ENCODE results near the gene PEAK3. TPM values are rescaled to one million over a fixed set of nuclear protein-coding genes. Genes with fewer than 3 reads are reported as not detected.

The PEAK3 gene
- total RNA-seq, 8 experiments from 2014 or later = 0.15 to 1.3 (median 0.52) TPM

- peak overlapping the region; percentile 8 to 36 (median 34) for H3K4me3 ChIP-seq
- in situ Hi-C loops (cut with MboI; ENCODE audit: low pct_unique_long_range_greater_than_20kb in 2 of 9, low sequenced_read_pairs in 9 of 9, unreplicated experiment in 9 of 9) = loop anchor here in 2 of 9 experiments (25.0 kb wide), 1 partner anchor 96 kb away; no protein-coding TSS in a partner anchor
- WGBS, 10 experiments = no CpG with 5 or more reads among the region's 67 CpGs
- peaks cover 25 to 33% of the 10 kb centered on the region in 2 donors for H3K4me1 ChIP-seq (replicated peaks in 1 of 2)
- peak in 5 of 8 experiments; percentile 67 to 77 (median 70) for ATAC-seq (replicated peaks in 6 of 8)
- no peak overlapping the region for H3K27ac ChIP-seq
These were observed 9.3 kb upstream of the PEAK3 start for GRCh38 chr19:2291185-2291751.

GRCh38 chr19:2290441-2291184 is 8.6 kb upstream of the PEAK3 start:
- no peak for ATAC-seq (replicated peaks in 6 of 8)
- H3K4me3 ChIP-seq = peak overlapping the region in 4 of 5 donors; percentile 25 to 36 (median 34)
- WGBS, 10 experiments = 0 to 11% (median 6%) methylated on average over 8 to 30 of the region's 82 CpGs; no CpG with 5 or more reads in 6 of the 10 experiments
- in situ Hi-C loops (cut with MboI; ENCODE audit: low pct_unique_long_range_greater_than_20kb in 2 of 9, low sequenced_read_pairs in 9 of 9, unreplicated experiment in 9 of 9) = loop anchor here in 2 of 9 experiments (25.0 kb wide), 1 partner anchor 97 kb away; no protein-coding TSS in a partner anchor
- peaks cover 24 to 30% of the 10 kb centered on the region in 2 donors for H3K4me1 ChIP-seq (replicated peaks in 1 of 2)
- no peak overlapping the region for H3K27ac ChIP-seq

- ATAC-seq (replicated peaks in 6 of 8) = peak in 3 of 8 experiments; percentile 22 to 54 (median 42)
- H3K4me1 ChIP-seq (replicated peaks in 1 of 2) = peaks cover 17 to 23% of the 10 kb centered on the region in 2 donors
- H3K27ac ChIP-seq = no peak overlapping the region
- in situ Hi-C loops (cut with MboI; ENCODE audit: low pct_unique_long_range_greater_than_20kb in 2 of 9, low sequenced_read_pairs in 9 of 9, unreplicated experiment in 9 of 9) = loop anchor here in 2 of 9 experiments (25.0 kb wide), 1 partner anchor 97 kb away; no protein-coding TSS in a partner anchor
- peak overlapping the region in 2 of 5 donors; percentile 12 to 36 for H3K4me3 ChIP-seq
- 0 to 16% (median 5%) methylated on average over 2 to 10 of the region's 74 CpGs; no CpG with 5 or more reads in 7 of the 10 experiments for WGBS, 10 experiments
These were observed 7.9 kb upstream of the PEAK3 start for GRCh38 chr19:2289714-2290435.

- Histone ChIP-seq H3K4me1 (replicated peaks in 1 of 2) (peaks cover 12 to 16% of the 10 kb centered on the region in 2 donors), H3K27ac (no peak overlapping the region), H3K4me3 (peak overlapping the region in 1 of 5 donors; percentile 36)
- WGBS, 10 experiments = 47 to 90% (median 64%) methylated on average over 3 to 6 of the region's 28 CpGs; no CpG with 5 or more reads in 4 of the 10 experiments
- ATAC-seq (replicated peaks in 6 of 8) = no peak
- in situ Hi-C loops (cut with MboI; ENCODE audit: low pct_unique_long_range_greater_than_20kb in 2 of 9, low sequenced_read_pairs in 9 of 9, unreplicated experiment in 9 of 9) = loop anchor here in 2 of 9 experiments (25.0 kb wide), 1 partner anchor 98 kb away; no protein-coding TSS in a partner anchor
These were observed 7.1 kb upstream of the PEAK3 start for GRCh38 chr19:2288818-2289713.

GRCh38 chr19:2288338-2288817 is 6.4 kb upstream of the PEAK3 start:
- 60 to 100% (median 67%) methylated on average over 1 to 9 of the region's 17 CpGs; no CpG with 5 or more reads in 5 of the 10 experiments for WGBS, 10 experiments
- no peak overlapping the region for H3K4me3 ChIP-seq
- ATAC-seq (replicated peaks in 6 of 8) = no peak
- H3K4me1 ChIP-seq (replicated peaks in 1 of 2) = peaks cover 12 to 16% of the 10 kb centered on the region in 2 donors
- H3K27ac ChIP-seq = no peak overlapping the region
- in situ Hi-C loops (cut with MboI; ENCODE audit: low pct_unique_long_range_greater_than_20kb in 2 of 9, low sequenced_read_pairs in 9 of 9, unreplicated experiment in 9 of 9) = loop anchor here in 2 of 9 experiments (25.0 kb wide), 1 partner anchor 99 kb away; no protein-coding TSS in a partner anchor

GRCh38 chr19:2287585-2288337 is 5.8 kb upstream of the PEAK3 start:
- Histone ChIP-seq H3K4me1 (replicated peaks in 1 of 2) (peaks cover 12 to 16% of the 10 kb centered on the region in 2 donors), H3K4me3 (no peak overlapping the region), H3K27ac (no peak overlapping the region)
- 40 to 100% (median 57%) methylated on average over 1 to 6 of the region's 13 CpGs; no CpG with 5 or more reads in 3 of the 10 experiments for WGBS, 10 experiments
- no peak for ATAC-seq (replicated peaks in 6 of 8)
- in situ Hi-C loops (cut with MboI; ENCODE audit: low pct_unique_long_range_greater_than_20kb in 2 of 9, low sequenced_read_pairs in 9 of 9, unreplicated experiment in 9 of 9) = loop anchor here in 2 of 9 experiments (25.0 kb wide), 1 partner anchor 100 kb away; no protein-coding TSS in a partner anchor

GRCh38 chr19:2286402-2287140 is 4.6 kb upstream of the PEAK3 start:
- Histone ChIP-seq H3K27ac (no peak overlapping the region), H3K4me1 (replicated peaks in 1 of 2) (peaks cover 12 to 19% of the 10 kb centered on the region in 2 donors), H3K4me3 (no peak overlapping the region)
- ATAC-seq (replicated peaks in 6 of 8) = no peak
- WGBS, 10 experiments = 47 to 80% (median 62%) methylated on average over 2 to 8 of the region's 20 CpGs; no CpG with 5 or more reads in 4 of the 10 experiments
- in situ Hi-C loops (cut with MboI; ENCODE audit: low pct_unique_long_range_greater_than_20kb in 2 of 9, low sequenced_read_pairs in 9 of 9, unreplicated experiment in 9 of 9) = loop anchor here in 2 of 9 experiments (25.0 kb wide), 1 partner anchor 101 kb away; no protein-coding TSS in a partner anchor

- no peak overlapping the region for H3K27ac ChIP-seq
These were observed 2.0 kb upstream of the PEAK3 start for GRCh38 chr19:2283835-2284507.

GRCh38 chr19:2282862-2283237 is 875 bp upstream of the PEAK3 start:
- no peak overlapping the region for H3K27ac ChIP-seq
- in situ Hi-C loops (cut with MboI; ENCODE audit: low pct_unique_long_range_greater_than_20kb in 2 of 9, low sequenced_read_pairs in 9 of 9, unreplicated experiment in 9 of 9) = loop anchor here in 2 of 9 experiments (25.0 kb wide), 1 partner anchor 104 kb away; no protein-coding TSS in a partner anchor
- WGBS, 10 experiments = 0 to 95% (median 71%) methylated on average over 1 to 7 of the region's 11 CpGs; no CpG with 5 or more reads in 3 of the 10 experiments
- no peak for ATAC-seq (replicated peaks in 6 of 8)
- H3K4me1 ChIP-seq (replicated peaks in 1 of 2) = peaks cover 0 to 3% of the 10 kb centered on the region in 2 donors
- no peak overlapping the region for H3K4me3 ChIP-seq

More at GRCh38 chr19:2283835-2284507, 2.0 kb upstream of the PEAK3 start:
- in situ Hi-C loops (cut with MboI; ENCODE audit: low pct_unique_long_range_greater_than_20kb in 2 of 9, low sequenced_read_pairs in 9 of 9, unreplicated experiment in 9 of 9) = loop anchor here in 2 of 9 experiments (25.0 kb wide), 1 partner anchor 103 kb away; no protein-coding TSS in a partner anchor
- Histone ChIP-seq H3K4me3 (no peak overlapping the region), H3K4me1 (replicated peaks in 1 of 2) (peaks cover 0 to 3% of the 10 kb centered on the region in 2 donors)
- 83 to 100% (median 91%) methylated on average over 1 to 5 of the region's 8 CpGs; no CpG with 5 or more reads in 3 of the 10 experiments for WGBS, 10 experiments
- ATAC-seq (replicated peaks in 6 of 8) = no peak

All from motor neuron (in vitro differentiated cells).